ENCODE data around the gene CORO7.

CORO7 gene

DNA sequence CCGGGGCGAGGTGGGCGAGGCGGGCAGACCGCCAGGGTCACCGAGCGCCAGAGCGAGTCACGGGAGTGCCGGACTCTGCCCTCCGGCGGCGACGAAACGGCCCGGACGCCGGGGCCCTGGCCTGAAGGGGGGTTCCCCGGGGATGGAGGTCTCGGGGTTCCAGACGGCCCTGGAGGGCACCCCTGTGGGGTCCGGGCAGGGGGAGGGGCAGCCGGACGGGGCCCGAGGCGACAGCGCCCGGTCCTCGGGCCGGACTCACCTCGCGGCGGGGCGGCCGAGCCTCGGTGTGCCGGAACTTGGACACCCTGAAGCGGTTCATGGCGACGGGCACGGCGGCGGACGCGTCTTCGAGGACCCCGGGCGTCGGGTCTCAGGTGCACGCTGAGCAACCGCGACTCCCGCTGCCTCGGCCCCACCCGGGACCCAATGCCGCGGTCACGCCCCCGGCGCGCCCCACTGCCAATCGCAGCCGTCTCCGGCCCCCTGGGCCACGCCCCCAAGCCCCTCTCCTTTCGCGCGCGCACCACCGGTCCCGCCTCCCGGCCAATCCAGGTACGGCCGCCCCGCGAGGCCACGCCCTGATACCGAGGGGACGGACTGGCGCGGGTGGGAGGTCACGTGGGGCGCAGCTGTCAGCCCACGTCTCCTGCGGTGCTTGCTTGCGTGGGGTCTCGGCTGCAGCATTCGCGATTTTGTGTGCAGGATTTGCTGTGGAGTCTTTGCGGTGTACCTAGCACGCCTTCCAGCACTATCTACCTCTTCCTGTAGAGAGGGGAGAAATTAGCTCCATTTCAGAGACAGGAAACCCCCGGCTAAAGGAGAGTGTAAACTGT lies at the start of gene CORO7:
Gene CORO7, minus strand, starts transcription at position 397 of the 833 bp plus-strand sequence. Its CDS starts 78 bp downstream, at position 319.
- TF ChIP-seq, protein P1, sequence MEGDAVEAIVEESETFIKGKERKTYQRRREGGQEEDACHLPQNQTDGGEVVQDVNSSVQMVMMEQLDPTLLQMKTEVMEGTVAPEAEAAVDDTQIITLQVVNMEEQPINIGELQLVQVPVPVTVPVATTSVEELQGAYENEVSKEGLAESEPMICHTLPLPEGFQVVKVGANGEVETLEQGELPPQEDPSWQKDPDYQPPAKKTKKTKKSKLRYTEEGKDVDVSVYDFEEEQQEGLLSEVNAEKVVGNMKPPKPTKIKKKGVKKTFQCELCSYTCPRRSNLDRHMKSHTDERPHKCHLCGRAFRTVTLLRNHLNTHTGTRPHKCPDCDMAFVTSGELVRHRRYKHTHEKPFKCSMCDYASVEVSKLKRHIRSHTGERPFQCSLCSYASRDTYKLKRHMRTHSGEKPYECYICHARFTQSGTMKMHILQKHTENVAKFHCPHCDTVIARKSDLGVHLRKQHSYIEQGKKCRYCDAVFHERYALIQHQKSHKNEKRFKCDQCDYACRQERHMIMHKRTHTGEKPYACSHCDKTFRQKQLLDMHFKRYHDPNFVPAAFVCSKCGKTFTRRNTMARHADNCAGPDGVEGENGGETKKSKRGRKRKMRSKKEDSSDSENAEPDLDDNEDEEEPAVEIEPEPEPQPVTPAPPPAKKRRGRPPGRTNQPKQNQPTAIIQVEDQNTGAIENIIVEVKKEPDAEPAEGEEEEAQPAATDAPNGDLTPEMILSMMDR (IDR thresholded peaks at IDR 0.05; ENCODE audit: low read depth, low read length), result no peak
- H3K4me3 ChIP-seq (replicated peaks in 1 of 2; ENCODE audit: low read depth in 2 of 2, low read length in 2 of 2), result peak within 1 kb of the TSS; percentile 66 to 68
- peak; percentile 80 to 91 for DNase-seq (ENCODE audit: low read depth in 2 of 2)

DNA sequence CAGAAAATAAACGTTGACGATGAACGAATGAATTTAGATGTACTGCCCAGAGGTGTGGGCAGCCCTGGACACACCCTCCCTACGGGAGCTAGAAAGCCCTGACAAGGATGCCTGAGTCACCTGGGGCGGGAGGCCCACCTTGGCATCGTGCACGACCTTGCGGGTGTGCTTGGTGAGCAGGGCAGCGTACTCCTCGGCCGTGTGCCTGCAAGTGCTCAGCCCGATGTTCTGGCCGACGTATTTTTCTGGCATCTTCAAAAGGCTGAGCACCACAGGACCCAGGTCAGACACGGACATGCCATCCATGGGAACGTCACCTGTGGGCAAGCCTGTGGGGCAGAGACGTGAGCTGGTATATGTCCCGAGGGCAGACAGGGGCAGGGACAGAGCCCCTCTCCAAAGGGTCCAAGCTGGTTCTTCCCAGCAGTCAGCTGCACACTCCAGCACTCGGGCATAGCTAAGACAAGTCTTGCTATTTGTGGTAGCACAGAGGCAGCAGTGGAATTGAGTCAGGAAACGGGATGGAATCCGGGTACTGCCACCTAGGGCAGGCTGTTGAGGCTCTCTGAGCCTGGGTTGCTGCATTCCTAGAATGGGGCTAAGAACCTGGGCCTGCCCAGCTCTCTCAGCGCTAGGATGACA lies 47.2 kb upstream of the CORO7 start:
- TF ChIP-seq, protein P1 (IDR thresholded peaks at IDR 0.05; ENCODE audit: low read depth, low read length), result no peak
- no peak for DNase-seq (ENCODE audit: low read depth in 2 of 2)
- H3K4me3 ChIP-seq (replicated peaks in 1 of 2; ENCODE audit: low read depth in 2 of 2, low read length in 2 of 2), result no peak overlapping the region

DNA sequence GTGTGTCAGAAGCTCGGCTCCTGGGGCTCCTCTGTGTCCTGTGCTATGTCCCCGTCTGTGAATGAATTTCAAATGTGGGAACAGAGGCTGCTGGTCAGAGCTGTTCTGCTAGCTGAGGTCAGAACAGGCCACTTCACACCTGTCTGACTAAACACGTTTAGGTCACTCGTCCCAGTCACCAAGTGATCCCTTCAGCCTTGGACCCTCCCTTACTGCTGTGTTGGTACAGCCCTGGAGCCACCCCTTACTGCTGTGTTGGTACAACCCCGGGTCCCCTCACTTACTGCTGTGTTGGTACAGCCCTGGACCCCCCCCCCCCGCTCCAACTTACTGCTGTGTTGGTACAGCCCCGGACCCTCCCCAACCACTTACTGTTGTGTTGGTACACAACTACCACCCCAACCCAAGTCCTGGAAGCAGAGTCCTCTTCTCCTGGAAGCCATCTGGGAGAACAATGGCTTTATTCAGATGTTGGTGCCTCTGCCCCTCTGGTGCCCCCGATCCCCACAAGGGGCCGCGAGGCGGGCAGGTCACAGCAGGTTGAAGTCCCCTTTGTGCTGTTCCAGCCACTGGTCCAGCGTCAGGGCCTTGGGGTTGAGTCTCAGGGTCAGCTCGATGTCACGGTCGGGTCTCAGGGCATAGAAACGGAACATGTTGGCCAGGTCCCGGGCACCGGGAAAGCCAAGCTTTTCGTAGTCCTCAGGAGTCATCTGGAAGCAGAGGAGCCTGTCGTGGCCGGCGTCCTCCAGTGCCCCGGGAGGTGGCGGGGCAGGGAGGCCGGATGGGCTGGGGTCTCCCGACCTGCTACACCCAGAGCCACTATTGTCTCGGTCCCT lies 45.1 kb upstream of the CORO7 start:
- TF ChIP-seq, protein P1 (IDR thresholded peaks at IDR 0.05; ENCODE audit: low read depth, low read length), result no peak
- no peak overlapping the region for H3K4me3 ChIP-seq (replicated peaks in 1 of 2; ENCODE audit: low read depth in 2 of 2, low read length in 2 of 2)
- DNase-seq (ENCODE audit: low read depth in 2 of 2), result no peak

DNA sequence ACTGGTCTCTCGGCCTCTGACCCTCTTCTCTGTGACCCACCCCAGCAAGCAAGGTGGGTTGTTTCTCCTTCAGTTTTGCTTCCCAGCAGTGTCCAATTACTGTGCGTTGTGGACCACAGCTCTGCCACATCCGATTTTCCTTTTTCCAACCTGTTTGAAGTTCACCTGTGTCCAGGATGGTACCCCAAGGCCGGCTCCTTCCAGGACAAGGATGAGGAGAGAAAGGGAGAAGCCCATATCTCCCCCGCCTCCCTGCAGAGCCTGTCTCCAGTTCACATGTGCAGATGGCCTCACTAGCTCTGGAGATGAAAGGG lies 44.5 kb upstream of the CORO7 start:
- TF ChIP-seq, protein P1 (IDR thresholded peaks at IDR 0.05; ENCODE audit: low read depth, low read length), result no peak
- no peak for DNase-seq (ENCODE audit: low read depth in 2 of 2)
- H3K4me3 ChIP-seq (replicated peaks in 1 of 2; ENCODE audit: low read depth in 2 of 2, low read length in 2 of 2), result no peak overlapping the region

DNA sequence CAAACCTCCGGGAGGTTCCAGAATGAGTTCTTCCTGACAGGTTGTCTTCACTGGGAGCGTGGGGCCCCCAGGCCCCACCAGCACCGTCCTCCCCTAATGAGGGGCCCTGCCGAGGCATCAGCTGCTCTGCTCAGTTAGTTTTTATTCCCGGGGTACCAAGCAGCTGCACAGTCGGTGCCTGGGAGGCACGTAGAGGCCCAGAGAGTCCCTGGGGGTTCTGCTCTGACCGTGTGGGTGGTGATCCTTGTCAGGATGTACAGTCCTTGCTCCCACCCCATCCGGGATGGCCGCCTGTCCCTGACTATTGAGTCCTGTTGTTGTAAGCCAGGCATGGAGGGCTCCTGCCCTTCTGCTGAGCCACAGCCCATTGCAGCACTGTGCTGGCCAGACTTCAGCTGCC lies 39.6 kb upstream of the CORO7 start:
- TF ChIP-seq, protein P1 (IDR thresholded peaks at IDR 0.05; ENCODE audit: low read depth, low read length), result no peak
- DNase-seq (ENCODE audit: low read depth in 2 of 2), result no peak
- no peak overlapping the region for H3K4me3 ChIP-seq (replicated peaks in 1 of 2; ENCODE audit: low read depth in 2 of 2, low read length in 2 of 2)

DNA sequence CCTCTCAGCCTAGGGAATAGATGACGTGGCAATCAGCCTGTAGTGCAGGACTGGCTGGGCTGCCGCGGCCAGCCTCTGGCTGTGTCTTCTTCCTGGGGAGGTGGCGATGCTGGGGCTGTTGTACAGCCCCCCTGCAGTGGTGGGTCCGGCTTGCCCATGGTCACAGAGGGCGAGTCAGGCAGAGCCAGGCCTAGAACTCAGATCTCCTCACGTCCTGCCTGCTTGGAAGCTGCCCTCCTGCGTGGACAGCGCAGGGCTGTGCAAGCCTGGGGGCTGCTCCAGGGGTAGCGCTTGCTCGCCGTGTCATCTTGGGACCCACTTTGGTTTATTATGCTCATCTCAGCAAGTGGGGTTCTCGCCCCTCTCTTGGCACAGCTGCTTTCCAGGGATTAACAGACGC lies 38.7 kb upstream of the CORO7 start:
- TF ChIP-seq, protein P1 (IDR thresholded peaks at IDR 0.05; ENCODE audit: low read depth, low read length), result no peak
- H3K4me3 ChIP-seq (replicated peaks in 1 of 2; ENCODE audit: low read depth in 2 of 2, low read length in 2 of 2), result no peak overlapping the region
- no peak for DNase-seq (ENCODE audit: low read depth in 2 of 2)

All from cardiac fibroblast (primary cell).